Fibroblast of villous mesenchyme (primary cell): ENCODE results near the gene MPZL3. TPM values are rescaled to one million over a fixed set of nuclear protein-coding genes. Genes with fewer than 3 reads are reported as not detected.

Experiments used
- DNase-seq: peaks from one replicate; pipeline ENCODE4 v3.0.0-alpha.2; 2010; ENCODE audit warnings: low read depth
- H3K4me3 ChIP-seq: 2 replicates; pipeline ENCODE4 v1.5.1; 2011; ENCODE audit warnings: low read depth, mild to moderate bottlenecking, low read length
- CTCF ChIP-seq: IDR thresholded peaks from 2 replicates; pipeline ENCODE4 v1.5.1; 2012; ENCODE audit warnings: low read depth, mild to moderate bottlenecking, low read length; ENCODE audit not compliant: insufficient read depth
- total RNA-seq: library from RNA; depleted of rRNA; stranded (reverse); fragments of >200 nt; gene quantifications from 2 replicates; pipeline ENCODE4 v1.2.3, GENCODE V29; 2012

MPZL3 gene
- total RNA-seq, 1 donor: 0.86 TPM

DNA sequence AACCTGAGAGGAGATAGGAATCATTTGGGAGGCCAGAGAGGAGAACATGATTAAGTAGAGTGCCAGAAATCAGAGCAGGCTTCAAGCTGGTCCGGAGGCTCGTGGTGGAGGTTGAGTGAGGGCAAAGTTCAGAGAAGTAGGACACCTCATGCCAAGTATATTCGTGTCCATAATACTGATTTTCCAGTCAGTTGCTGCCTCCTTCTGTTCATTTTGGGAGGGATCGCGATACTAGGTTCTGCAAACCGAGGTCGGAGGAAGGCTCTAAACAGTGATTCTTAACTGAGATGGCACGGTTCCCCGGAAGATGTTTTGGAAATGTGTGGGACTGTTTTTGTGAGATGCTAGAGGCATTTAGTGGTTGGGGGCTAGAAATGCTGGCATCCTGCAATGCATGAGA is 38.8 kb upstream of the MPZL3 start:
- no peak overlapping the region for H3K4me3 ChIP-seq
- peak; percentile 20 for TF ChIP-seq CTCF
- DNase-seq: no peak

- no peak for TF ChIP-seq CTCF
- DNase-seq: no peak
- no peak overlapping the region for H3K4me3 ChIP-seq
These were observed 37.2 kb upstream of the MPZL3 start for GRCh38 chr11:118289401-118289800.

- peak; percentile 23 for DNase-seq
- TF ChIP-seq CTCF: no peak
- no peak overlapping the region for H3K4me3 ChIP-seq
These were observed 34.8 kb upstream of the MPZL3 start for GRCh38 chr11:118287006-118287405.

DNA sequence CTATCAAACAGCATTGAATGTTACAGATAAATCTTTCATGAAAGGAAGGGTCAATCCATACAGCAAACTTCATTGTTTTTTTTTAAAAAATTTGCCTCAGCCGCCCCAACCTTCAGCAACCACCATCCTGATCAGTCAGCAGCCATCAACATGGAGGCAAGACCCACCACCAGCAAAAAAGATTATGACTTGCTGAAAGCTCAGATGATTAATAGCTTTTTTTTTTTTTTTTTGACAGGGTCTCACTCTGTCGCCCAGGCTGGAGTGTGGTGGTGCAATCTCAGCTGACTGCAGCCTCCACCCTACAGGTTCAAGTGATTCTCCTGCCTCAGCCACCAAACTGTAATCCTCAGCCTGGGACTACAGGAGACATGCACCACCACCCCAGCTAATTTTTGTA is 34.4 kb upstream of the MPZL3 start:
- no peak for TF ChIP-seq CTCF
- no peak for DNase-seq
- no peak overlapping the region for H3K4me3 ChIP-seq

DNA sequence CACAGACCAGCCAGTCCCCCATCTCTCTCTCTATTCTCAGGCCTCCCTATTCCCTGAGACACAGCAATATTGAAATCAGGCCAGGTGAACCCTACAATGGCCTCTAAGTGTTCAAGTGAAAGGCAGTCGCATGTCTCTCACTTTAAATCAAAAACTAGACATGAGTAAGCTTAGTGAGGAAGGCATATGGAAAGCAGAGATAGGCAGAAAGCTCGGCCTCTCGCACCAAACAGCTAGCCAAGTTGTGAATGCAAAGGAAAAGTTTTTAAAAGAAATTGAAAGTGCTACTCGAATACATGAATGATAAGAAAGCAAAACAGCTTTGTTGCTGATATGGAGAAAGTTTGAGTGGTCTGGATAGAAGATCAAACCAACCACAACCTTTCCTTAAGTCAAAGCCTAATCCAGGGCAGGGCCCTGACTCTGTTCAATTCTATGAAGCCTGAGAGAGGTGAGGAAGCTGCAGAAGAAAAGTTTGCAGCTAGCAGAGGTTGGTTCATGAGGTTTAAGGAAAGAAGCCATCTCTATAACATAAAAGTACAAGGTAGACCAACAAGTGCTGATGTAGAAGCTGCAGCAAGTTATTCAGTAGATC is 31.7 kb upstream of the MPZL3 start:
- no peak for TF ChIP-seq CTCF
- no peak overlapping the region for H3K4me3 ChIP-seq
- no peak for DNase-seq

GRCh38 chr11:118283037-118283636 is 31.0 kb upstream of the MPZL3 start:
- H3K4me3 ChIP-seq: no peak overlapping the region
- no peak for TF ChIP-seq CTCF
- no peak for DNase-seq

GRCh38 chr11:118282606-118283005 is 30.4 kb upstream of the MPZL3 start:
- no peak for TF ChIP-seq CTCF
- H3K4me3 ChIP-seq: no peak overlapping the region
- DNase-seq: no peak
